Stimulated activated CD4-positive, alpha-beta T cell treated with anti-CD3 and anti-CD28 coated beads, Interleukin-2, amount 100 ng/mL, for 24 hours (primary cell): ENCODE results near the gene YY1.
A peak's percentile ranks its signal among the peaks of the same experiment; 100 is the strongest.
"Not testable (repeated sequence)": the region's sequence is repeated elsewhere in the genome, so short reads cannot be mapped to it uniquely, and the experiment has no call there.

Source experiments
- DNase-seq, 2 donors: peaks; one replicate each; pipeline ENCODE4 v3.0.0-alpha.2; 2020

YY1 gene

GRCh38 chr14:100246809-100247428 is 8.0 kb downstream of the YY1 start:
- DNase-seq: no peak

GRCh38 chr14:100250732-100251465 is 12.0 kb downstream of the YY1 start:
- DNase-seq: no peak

GRCh38 chr14:100252684-100253083 is 13.7 kb downstream of the YY1 start:
- no peak for DNase-seq

GRCh38 chr14:100256339-100256895 is 17.5 kb downstream of the YY1 start:
- DNase-seq: no peak

GRCh38 chr14:100261621-100262020 is 22.7 kb downstream of the YY1 start:
- DNase-seq: peak in 1 of 2 donors; percentile 20

- DNase-seq: no peak
These were observed 23.6 kb downstream of the YY1 start for GRCh38 chr14:100262545-100262944.

DNA sequence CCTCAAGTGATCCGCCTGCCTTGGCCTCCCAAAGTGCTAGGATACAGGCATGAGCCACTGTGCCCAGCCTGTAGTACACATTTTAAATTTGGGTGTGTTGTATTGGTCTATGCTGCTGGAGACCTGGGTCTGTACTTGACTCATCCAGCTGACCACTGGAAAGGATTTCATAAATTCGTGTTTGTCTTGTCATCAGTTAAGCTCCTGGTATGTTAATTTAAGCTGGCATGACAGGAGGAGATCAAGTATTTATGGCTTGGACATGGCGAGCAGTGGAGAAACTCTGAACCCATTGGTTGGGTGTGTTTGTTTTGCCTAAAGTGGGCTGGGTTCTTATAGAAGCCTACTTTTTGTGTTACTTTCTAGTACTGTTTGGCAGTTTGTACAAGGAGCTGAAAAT is 24.2 kb downstream of the YY1 start:
- DNase-seq: no peak

DNA sequence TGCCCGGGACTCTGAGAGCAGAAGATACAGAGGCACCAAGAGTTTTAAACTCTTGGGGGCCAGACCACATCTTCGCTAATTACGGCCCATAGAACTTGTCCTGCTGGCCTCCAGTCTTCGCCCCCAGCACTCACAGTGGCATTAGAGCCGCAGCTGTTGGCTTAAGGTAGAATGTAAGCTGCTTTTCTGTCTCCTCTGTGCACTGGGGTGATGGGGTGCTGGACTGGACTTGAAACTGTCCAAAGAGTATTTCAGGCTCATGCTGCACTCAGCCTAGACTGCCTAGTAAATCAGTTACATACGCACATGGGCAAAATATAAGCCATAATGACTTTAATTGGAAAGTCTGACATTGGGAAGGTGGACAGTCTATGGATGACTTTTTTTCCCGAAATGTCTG is 29.0 kb downstream of the YY1 start:
- DNase-seq: no peak

GRCh38 chr14:100268591-100269207 is 29.8 kb downstream of the YY1 start:
- DNase-seq: no peak

DNA sequence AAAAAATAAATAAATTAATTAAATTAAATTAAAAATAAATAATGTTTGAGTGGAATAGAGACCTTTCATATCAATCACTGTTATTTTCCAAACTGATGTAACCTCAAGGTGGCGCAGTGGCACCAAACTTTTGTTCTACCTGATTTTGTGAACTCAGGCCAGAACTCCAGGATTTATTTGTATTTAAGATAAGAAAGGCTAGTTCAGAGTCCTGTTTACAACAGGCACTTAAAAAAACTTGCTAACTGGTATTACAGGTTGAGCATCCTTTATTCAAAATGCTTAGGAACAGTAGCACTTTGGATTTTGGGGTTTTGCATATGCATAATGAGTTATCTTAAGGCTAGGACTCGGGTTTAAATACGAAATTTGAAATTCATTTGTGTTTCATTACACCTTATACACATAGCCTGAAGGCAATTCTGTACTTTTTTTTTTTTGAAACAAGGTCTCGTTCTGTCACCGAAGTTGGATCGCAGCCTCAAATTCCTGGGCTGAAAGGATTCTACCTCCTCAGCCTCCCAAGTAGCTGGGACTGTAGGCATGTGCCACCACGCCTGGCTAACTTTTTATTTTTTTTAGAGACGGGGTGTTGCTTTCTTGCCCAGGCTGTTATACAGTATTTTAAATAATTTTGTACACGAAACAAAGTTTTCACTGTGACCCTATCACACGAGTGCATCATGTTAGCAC is 32.4 kb downstream of the YY1 start:
- DNase-seq: peak; percentile 21 to 36

GRCh38 chr14:100274250-100274649 is 35.3 kb downstream of the YY1 start:
- DNase-seq: no peak

DNA sequence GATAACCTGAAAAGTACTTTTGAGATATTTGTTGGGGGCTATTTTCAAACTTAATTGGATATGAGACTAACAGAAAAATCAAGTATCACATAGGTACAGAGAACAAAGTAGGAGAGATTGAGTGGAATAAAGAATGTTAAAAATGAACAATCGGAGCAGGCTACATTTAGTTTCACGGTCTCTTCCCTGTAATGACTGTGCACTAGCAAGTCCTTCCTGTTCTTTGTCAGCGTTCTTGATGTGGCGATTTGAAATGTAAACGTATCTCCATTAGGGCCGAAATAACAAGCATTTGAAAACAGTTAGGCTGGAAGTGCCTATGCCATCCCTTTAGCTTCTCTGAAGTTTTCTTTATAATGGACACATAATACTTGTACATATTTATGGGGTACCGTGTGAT is 36.3 kb downstream of the YY1 start:
- no peak for DNase-seq

GRCh38 chr14:100278702-100279101 is 39.8 kb downstream of the YY1 start:
- no peak for DNase-seq

- no peak for DNase-seq
These were observed 40.2 kb downstream of the YY1 start for GRCh38 chr14:100279133-100279532.

DNA sequence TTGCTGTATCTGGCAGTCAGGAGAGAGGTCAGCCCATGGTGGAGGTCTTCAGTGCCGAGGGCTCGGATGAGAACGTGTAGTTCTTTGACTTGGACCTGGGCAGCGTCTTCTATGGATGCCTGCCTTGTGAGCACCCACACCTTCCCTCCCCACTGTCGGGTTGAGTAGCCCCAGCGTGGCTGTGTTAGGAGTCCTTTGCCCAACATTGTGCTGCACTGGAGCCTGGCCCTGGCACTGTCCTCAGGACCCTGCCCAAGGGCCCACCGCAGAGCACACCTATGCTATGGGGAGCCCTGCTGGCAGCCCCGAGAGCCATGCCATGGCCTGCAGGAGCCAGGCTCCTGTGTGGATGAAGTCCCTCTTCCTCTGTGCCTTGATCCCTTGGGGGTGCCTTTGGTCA is 40.6 kb downstream of the YY1 start:
- no peak for DNase-seq

GRCh38 chr14:100281286-100282082 is 42.5 kb downstream of the YY1 start:
- DNase-seq: no peak

GRCh38 chr14:100282083-100282350 is 43.1 kb downstream of the YY1 start:
- DNase-seq: no peak

DNA sequence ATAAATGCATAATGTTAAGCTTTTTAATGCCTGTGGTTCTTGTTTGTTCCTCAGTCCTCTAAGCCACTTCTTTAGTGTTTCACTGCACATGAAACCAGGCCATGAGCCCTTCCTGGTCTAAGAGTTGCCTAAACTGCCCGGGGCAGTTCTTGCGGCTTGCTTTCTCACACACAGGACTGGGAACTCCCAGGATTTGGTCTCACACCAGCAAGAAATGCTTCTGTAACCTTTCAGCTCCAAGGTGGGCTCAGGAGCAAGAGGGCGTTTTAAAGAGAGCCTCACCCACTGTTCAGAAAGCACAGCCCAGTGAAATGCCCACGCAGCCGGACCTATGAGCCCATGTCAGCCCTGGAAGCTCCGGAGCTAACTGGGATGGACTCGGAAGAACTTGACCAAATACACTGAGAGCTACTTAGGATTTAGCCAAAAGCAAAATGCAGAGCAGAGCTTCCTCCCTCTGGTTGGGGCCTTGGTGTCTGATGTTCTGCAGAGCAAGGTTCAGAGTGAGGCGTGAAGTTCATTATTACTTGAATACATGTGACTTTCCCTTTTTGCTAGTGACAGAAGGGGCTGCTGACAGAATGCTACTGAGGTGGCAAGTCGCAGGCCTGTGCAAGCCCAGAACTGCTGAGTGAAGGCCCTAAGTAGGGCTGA is 43.9 kb downstream of the YY1 start:
- DNase-seq: no peak

DNA sequence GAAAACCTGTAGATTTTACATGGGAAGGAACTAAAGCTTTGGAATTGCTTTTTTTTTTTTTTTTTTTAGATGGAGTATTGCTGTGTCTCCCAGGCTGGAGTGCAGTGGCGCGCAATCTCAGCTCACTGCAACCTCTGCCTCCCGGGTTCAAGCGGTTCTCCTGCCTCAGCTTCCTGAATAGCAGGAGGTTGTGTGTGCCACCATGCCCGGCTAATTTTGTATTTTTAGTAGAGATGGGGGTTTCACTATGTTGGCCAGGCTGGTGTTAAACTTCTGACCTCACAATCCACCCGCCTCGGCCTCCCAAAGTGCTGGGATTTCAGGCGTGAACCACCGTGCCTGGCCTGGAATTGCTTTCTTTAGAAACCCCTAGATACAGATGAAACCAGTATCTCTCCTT is 44.5 kb downstream of the YY1 start:
- not testable (repeated sequence) for DNase-seq

GRCh38 chr14:100283984-100284881 is 45.3 kb downstream of the YY1 start:
- no peak for DNase-seq
